GM18867 (cell line): ENCODE measurements around the gene MOGAT1.

Experiments used
- ATAC-seq: cut with Tn5 transposase; IDR thresholded peaks from one replicate; pipeline ENCODE4 v1.9.1; 2021; ENCODE audit warnings: mild to moderate bottlenecking, moderate library complexity; ENCODE audit not compliant: unreplicated experiment

Gene MOGAT1

GRCh38 chr2:222671259-222672067, at the start of gene MOGAT1:
Gene MOGAT1 (plus strand): TSS chr2:222671658. CDS start chr2:222671786, 128 bp downstream.
- no peak for ATAC-seq

GRCh38 chr2:222621893-222622292, 49.6 kb upstream of the MOGAT1 start:
- no peak for ATAC-seq

- no peak for ATAC-seq
Observed at GRCh38 chr2:222622910-222623309, 48.5 kb upstream of the MOGAT1 start.

- no peak for ATAC-seq
Observed at GRCh38 chr2:222623756-222624309, 47.6 kb upstream of the MOGAT1 start.

GRCh38 chr2:222627764-222628163, 43.7 kb upstream of the MOGAT1 start:
- no peak for ATAC-seq

- no peak for ATAC-seq
Observed at GRCh38 chr2:222635295-222635694, 36.2 kb upstream of the MOGAT1 start.

GRCh38 chr2:222637067-222637466, 34.4 kb upstream of the MOGAT1 start:
- no peak for ATAC-seq

- no peak for ATAC-seq
Observed at GRCh38 chr2:222641336-222641735, 30.1 kb upstream of the MOGAT1 start.

GRCh38 chr2:222643134-222643533, 28.3 kb upstream of the MOGAT1 start:
- no peak for ATAC-seq

- no peak for ATAC-seq
Observed at GRCh38 chr2:222646008-222646407, 25.4 kb upstream of the MOGAT1 start.

- ATAC-seq = no peak
Observed at GRCh38 chr2:222649801-222650200, 21.7 kb upstream of the MOGAT1 start.

- no peak for ATAC-seq
Observed at GRCh38 chr2:222651718-222652418, 19.6 kb upstream of the MOGAT1 start.

- ATAC-seq = no peak
Observed at GRCh38 chr2:222652491-222653255, 18.8 kb upstream of the MOGAT1 start.

- no peak for ATAC-seq
Observed at GRCh38 chr2:222653280-222653679, 18.2 kb upstream of the MOGAT1 start.

GRCh38 chr2:222655787-222656525, 15.5 kb upstream of the MOGAT1 start, which contains the start of gene FARSB:
Gene FARSB (minus strand): TSS chr2:222656092. CDS start chr2:222656073, 19 bp downstream.
- ATAC-seq = peak; percentile 92

GRCh38 chr2:222656526-222657446, 14.7 kb upstream of the MOGAT1 start:
- peak; percentile 29 for ATAC-seq

GRCh38 chr2:222663479-222663878, 8.0 kb upstream of the MOGAT1 start:
- ATAC-seq = no peak

- ATAC-seq = no peak
Observed at GRCh38 chr2:222668494-222669154, 2.8 kb upstream of the MOGAT1 start.

GRCh38 chr2:222669353-222669752, 2.1 kb upstream of the MOGAT1 start:
- no peak for ATAC-seq
